ENCODE data around the gene MSGN1.

DNA sequence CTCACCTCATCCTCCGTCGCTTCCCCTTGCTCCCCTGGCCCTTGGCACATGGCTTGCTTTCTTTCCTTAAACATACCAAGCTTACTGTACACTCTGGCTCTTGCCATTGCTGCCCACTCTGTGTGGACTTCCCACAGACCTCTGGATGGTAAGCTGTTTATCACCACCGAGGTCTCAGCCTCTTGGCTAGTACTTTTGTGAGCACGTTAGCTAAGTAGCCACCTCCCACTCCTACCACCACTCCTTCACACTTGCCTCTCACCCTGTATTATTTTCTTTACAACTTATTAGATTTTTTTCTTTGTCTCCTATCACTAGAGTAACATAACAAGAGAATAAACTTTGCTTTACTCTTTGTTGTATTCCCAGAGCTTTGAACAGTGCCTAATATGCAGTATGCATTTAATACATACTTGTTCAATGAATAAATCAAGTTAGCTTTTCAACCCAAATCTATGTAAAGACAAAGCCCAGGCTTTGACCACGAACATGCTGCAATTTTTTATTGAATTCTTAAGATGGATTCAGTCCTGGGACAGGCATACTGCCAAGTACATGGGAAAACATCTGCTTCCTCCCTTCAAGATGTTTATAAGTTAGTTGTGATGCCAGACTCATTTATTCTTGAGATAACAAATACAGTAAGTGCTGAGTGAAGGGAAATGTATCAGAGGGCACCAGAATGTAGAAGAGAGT lies 25.0 kb upstream of the MSGN1 start:
- TF ChIP-seq EZH2 (IDR thresholded peaks at IDR 0.05) (no peak), POLR2AphosphoS5 (IDR thresholded peaks at IDR 0.05; ENCODE audit: borderline replicate concordance, low read depth, low read length) (no peak), FOXP2 (optimal IDR thresholded peaks at IDR 0.05; ENCODE audit: control extremely low read depth, extremely low read length, insufficient read depth) (no peak)

Measured in SK-N-MC (cell line).